WTC11 (cell line): Measurements from ENCODE around the gene CYSRT1. TPM values are rescaled to one million over a fixed set of nuclear protein-coding genes. Genes with fewer than 3 reads are reported as not detected.

Source experiments
- ATAC-seq: fragments of 200-7000 bp; cut with Tn5 transposase; 2 replicates; pipeline ENCODE4 v1.10.0; 2021; ENCODE audit warnings: mild to moderate bottlenecking, moderate library complexity
- CTCF ChIA-PET: fragments of 300-600 bp; sonication (Branson Sonifier 250); formaldehyde crosslinking; loops from one replicate; lab custom pipeline; 2021; ENCODE audit warnings: antibody characterized with exemption; lab: Charles Lee
- POLR2A ChIA-PET: fragments of 350-600 bp; sonication (Branson Sonifier 250); formaldehyde crosslinking; loops from one replicate; lab custom pipeline; 2021; ENCODE audit warnings: antibody characterized with exemption; lab: Charles Lee
- DNase-seq: peaks from one replicate; pipeline ENCODE4 v3.0.0; 2021; ENCODE audit warnings: low spot score
- H3K27ac Mint-ChIP-seq: 2 replicates; pipeline ENCODE4 v1.8.0; 2021; ENCODE audit warnings: mixed read lengths
- H3K27me3 Mint-ChIP-seq: 2 replicates; pipeline ENCODE4 v1.8.0; 2021; ENCODE audit warnings: low read depth, mild to moderate bottlenecking, moderate library complexity, mixed read lengths
- H3K36me3 Mint-ChIP-seq: 2 replicates; pipeline ENCODE4 v1.8.0; 2021; ENCODE audit warnings: mixed read lengths
- H3K4me1 Mint-ChIP-seq: 2 replicates; pipeline ENCODE4 v1.8.0; 2022; ENCODE audit warnings: mixed read lengths
- H3K4me3 Mint-ChIP-seq: 2 replicates; pipeline ENCODE4 v1.8.0; 2021; ENCODE audit warnings: mild to moderate bottlenecking, moderate library complexity, mixed read lengths
- H3K9me3 Mint-ChIP-seq: 2 replicates; pipeline ENCODE4 v1.8.0; 2021; ENCODE audit warnings: mixed read lengths
- ATF1 ChIP-seq: sonication (generic); formaldehyde crosslinking; IDR thresholded peaks from 2 replicates; pipeline ENCODE4 v1.8.1; 2023; ENCODE audit warnings: mild to moderate bottlenecking, moderate library complexity, missing genetic modification reagents
- CREM ChIP-seq: sonication (generic); formaldehyde crosslinking; IDR thresholded peaks from 2 replicates; pipeline ENCODE4 v1.8.1; 2022; ENCODE audit warnings: mild to moderate bottlenecking, missing genetic modification reagents, moderate library complexity
- ETV6 ChIP-seq: sonication (generic); formaldehyde crosslinking; IDR thresholded peaks from 2 replicates; pipeline ENCODE4 v1.8.1; 2022; ENCODE audit warnings: mild to moderate bottlenecking, missing genetic modification reagents
- FOXK1 ChIP-seq: sonication (generic); formaldehyde crosslinking; IDR thresholded peaks from 2 replicates; pipeline ENCODE4 v1.8.0; 2022; ENCODE audit warnings: mild to moderate bottlenecking, moderate library complexity, missing genetic modification reagents
- NFYB ChIP-seq: sonication (generic); formaldehyde crosslinking; conservative IDR thresholded peaks from 2 replicates; pipeline ENCODE4 v1.8.0; 2022; ENCODE audit warnings: low read depth, missing genetic modification reagents
- NR2C2 ChIP-seq: sonication (generic); formaldehyde crosslinking; IDR thresholded peaks from 2 replicates; pipeline ENCODE4 v1.8.0; 2022; ENCODE audit warnings: mild to moderate bottlenecking, missing genetic modification reagents
- RORB ChIP-seq: fragments of 250-450 bp; sonication (Bioruptor Pico); IDR thresholded peaks from 2 replicates; pipeline ENCODE4 v1.9.0; 2021; ENCODE audit warnings: mild to moderate bottlenecking
- TEAD1 ChIP-seq: sonication (generic); formaldehyde crosslinking; IDR thresholded peaks from 2 replicates; pipeline ENCODE4 v1.8.0; 2022; ENCODE audit warnings: mild to moderate bottlenecking, missing genetic modification reagents
- ZNF121 ChIP-seq: sonication (generic); formaldehyde crosslinking; IDR thresholded peaks from 2 replicates; pipeline ENCODE4 v1.8.0; 2023; ENCODE audit warnings: missing genetic modification reagents
- ZNF232 ChIP-seq: sonication (generic); formaldehyde crosslinking; IDR thresholded peaks from 2 replicates; pipeline ENCODE4 v1.8.0; 2022; ENCODE audit warnings: mild to moderate bottlenecking, missing genetic modification reagents
- ZNF263 ChIP-seq: sonication (generic); formaldehyde crosslinking; IDR thresholded peaks from 2 replicates; pipeline ENCODE4 v1.8.1; 2022; ENCODE audit warnings: low read depth, mild to moderate bottlenecking, moderate library complexity, missing genetic modification reagents
- total RNA-seq: library from RNA; stranded (reverse); gene quantifications from 3 replicates; pipeline ENCODE4 v1.2.3, GENCODE V29; 2021
- TF ChIP-seq, protein P1 (sequence below): fragments of 250-450 bp; sonication (Bioruptor Pico); IDR thresholded peaks from 2 replicates; pipeline ENCODE4 v1.9.0; 2021; ENCODE audit warnings: mild to moderate bottlenecking
- TF ChIP-seq, protein P2 (sequence below): sonication (generic); formaldehyde crosslinking; IDR thresholded peaks from 2 replicates; pipeline ENCODE4 v1.8.1; 2023; ENCODE audit warnings: mild to moderate bottlenecking, missing genetic modification reagents
- TF ChIP-seq, protein P3 (sequence below): sonication (generic); formaldehyde crosslinking; IDR thresholded peaks from 2 replicates; pipeline ENCODE4 v1.8.1; 2023; ENCODE audit warnings: mild to moderate bottlenecking, missing genetic modification reagents
- TF ChIP-seq, protein P4 (sequence below): sonication (generic); formaldehyde crosslinking; IDR thresholded peaks from 2 replicates; pipeline ENCODE4 v1.8.1; 2022; ENCODE audit warnings: low read depth, mild to moderate bottlenecking, moderate library complexity, missing genetic modification reagents, borderline replicate concordance
- TF ChIP-seq, protein P5 (sequence below): sonication (generic); formaldehyde crosslinking; IDR thresholded peaks from 2 replicates; pipeline ENCODE4 v1.8.0; 2022; ENCODE audit warnings: mild to moderate bottlenecking, missing genetic modification reagents
- TF ChIP-seq, protein P6 (sequence below): sonication (generic); formaldehyde crosslinking; IDR thresholded peaks from 2 replicates; pipeline ENCODE4 v1.8.1; 2023; ENCODE audit warnings: mild to moderate bottlenecking, moderate library complexity, missing genetic modification reagents
- TF ChIP-seq, protein P7 (sequence below): sonication (generic); formaldehyde crosslinking; conservative IDR thresholded peaks from 2 replicates; pipeline ENCODE4 v1.8.1; 2023; ENCODE audit warnings: mild to moderate bottlenecking, low read depth, missing genetic modification reagents, moderate library complexity

The CYSRT1 gene
- total RNA-seq, 1 experiment from 2014 or later: 3.5 TPM

DNA sequence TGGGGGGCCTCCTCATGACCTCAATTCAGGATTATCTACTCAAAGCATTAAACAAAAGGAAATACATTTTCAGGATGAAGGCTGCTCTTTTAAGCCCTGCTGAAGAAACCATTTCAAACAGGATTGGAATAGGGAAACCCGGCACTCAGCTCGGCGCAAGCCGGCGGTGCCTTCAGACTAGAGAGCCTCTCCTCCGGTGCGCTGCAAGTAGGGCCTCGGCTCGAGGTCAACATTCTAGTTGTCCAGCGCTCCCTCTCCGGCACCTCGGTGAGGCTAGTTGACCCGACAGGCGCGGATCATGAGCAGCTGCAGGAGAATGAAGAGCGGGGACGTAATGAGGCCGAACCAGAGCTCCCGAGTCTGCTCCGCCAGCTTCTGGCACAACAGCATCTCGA is 20.2 kb upstream of the CYSRT1 start:
- ChIA-PET POLR2A (interaction anchor here (1.4 kb wide), 1 partner anchor 16 kb away, joined by 4 read pairs; the partner anchor contains the start of gene SSNA1), CTCF (interaction anchor here (0.9 to 1.8 kb wide), 5 partner anchors 14 to 33 kb away, joined by 3 to 6 read pairs (median 3); partner anchors contain the start of gene SSNA1)
- no peak for ATAC-seq
- H3K4me3 Mint-ChIP-seq: peak overlapping the region; percentile 97
- H3K27ac Mint-ChIP-seq: peak overlapping the region; percentile 82
- H3K4me1 Mint-ChIP-seq: peaks cover 31% of the 10 kb centered on the region
- no peaks in the 10 kb centered on the region for H3K27me3 Mint-ChIP-seq
- H3K36me3 Mint-ChIP-seq: peaks cover 24% of the 10 kb centered on the region
- no peak for DNase-seq
- H3K9me3 Mint-ChIP-seq: no peaks in the 10 kb centered on the region
- TF ChIP-seq, protein P1, sequence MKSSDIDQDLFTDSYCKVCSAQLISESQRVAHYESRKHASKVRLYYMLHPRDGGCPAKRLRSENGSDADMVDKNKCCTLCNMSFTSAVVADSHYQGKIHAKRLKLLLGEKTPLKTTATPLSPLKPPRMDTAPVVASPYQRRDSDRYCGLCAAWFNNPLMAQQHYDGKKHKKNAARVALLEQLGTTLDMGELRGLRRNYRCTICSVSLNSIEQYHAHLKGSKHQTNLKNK (CRISPR knock-in tag): no peak
- TF ChIP-seq, protein P2, sequence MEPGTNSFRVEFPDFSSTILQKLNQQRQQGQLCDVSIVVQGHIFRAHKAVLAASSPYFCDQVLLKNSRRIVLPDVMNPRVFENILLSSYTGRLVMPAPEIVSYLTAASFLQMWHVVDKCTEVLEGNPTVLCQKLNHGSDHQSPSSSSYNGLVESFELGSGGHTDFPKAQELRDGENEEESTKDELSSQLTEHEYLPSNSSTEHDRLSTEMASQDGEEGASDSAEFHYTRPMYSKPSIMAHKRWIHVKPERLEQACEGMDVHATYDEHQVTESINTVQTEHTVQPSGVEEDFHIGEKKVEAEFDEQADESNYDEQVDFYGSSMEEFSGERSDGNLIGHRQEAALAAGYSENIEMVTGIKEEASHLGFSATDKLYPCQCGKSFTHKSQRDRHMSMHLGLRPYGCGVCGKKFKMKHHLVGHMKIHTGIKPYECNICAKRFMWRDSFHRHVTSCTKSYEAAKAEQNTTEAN (CRISPR knock-in tag): no peak
- TF ChIP-seq FOXK1 (CRISPR knock-in tag): no peak
- no peak for TF ChIP-seq ZNF232
- TF ChIP-seq ETV6 (CRISPR knock-in tag): no peak
- TF ChIP-seq, protein P3, sequence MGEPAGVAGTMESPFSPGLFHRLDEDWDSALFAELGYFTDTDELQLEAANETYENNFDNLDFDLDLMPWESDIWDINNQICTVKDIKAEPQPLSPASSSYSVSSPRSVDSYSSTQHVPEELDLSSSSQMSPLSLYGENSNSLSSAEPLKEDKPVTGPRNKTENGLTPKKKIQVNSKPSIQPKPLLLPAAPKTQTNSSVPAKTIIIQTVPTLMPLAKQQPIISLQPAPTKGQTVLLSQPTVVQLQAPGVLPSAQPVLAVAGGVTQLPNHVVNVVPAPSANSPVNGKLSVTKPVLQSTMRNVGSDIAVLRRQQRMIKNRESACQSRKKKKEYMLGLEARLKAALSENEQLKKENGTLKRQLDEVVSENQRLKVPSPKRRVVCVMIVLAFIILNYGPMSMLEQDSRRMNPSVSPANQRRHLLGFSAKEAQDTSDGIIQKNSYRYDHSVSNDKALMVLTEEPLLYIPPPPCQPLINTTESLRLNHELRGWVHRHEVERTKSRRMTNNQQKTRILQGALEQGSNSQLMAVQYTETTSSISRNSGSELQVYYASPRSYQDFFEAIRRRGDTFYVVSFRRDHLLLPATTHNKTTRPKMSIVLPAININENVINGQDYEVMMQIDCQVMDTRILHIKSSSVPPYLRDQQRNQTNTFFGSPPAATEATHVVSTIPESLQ (CRISPR knock-in tag): no peak
- no peak for TF ChIP-seq NFYB (CRISPR knock-in tag)

DNA sequence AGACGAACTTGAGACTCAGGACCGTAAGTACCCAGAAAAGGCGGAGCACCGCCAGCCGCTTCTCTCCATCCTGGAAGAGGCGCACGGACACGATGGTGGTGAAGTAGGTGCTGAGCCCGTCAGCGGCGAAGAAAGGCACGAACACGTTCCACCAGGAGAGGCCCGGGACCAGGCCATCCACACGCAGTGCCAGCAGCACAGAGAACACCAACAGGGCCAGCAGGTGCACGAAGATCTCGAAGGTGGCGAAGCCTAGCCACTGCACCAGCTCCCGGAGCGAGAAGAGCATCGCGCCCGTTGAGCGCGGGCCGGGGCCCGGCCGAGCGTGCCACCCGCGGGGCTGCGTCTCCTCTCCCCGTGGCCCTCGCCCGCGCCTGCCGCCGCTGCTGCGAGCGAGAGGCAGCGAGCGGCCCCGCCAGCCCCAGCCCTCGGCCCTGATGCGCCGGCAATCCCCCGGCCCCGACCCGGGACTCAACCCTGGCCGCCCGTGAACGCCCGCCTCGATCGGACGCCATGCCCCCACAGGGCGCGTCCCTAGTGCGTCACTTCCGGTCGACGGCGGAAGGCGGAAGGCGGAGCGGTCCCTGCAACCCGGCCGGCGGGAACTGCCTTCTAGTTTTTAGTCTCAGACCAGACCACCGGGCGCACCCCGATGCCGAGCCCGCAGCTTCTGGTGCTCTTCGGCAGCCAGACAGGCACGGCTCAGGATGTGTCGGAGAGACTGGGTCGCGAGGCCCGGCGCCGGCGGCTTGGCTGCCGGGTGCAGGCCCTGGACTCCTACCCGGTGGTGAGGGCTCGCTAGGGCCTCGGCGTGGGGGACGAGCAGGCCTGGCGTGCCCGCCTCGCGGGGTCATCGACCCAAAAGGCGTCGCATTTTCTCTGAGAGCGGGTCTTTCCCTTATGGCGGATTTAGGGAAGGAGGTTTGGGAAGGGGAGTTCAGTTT is 19.6 kb upstream of the CYSRT1 start, which contains the start of the genes NDOR1 and TMEM203:
Gene NDOR1 (plus strand): TSS at position 575 of the 944 bp plus-strand sequence. CDS start 78 bp downstream, at position 653.
Gene TMEM203 (minus strand): TSS at position 523 of the 944 bp plus-strand sequence. CDS start 234 bp downstream, at position 289.
- POLR2A ChIA-PET: interaction anchor here (1.4 kb wide), 1 partner anchor 17 kb away, joined by 4 read pairs; the partner anchor contains the start of gene SSNA1
- TF ChIP-seq CREM (CRISPR knock-in tag) (peak; percentile 99), ATF1 (CRISPR knock-in tag) (peak; percentile 75; the same call in 1 of the 2 replicates), RORB (no peak), TEAD1 (peak; percentile 73; the same call in 1 of the 2 replicates), NFYB (CRISPR knock-in tag) (no peak; the same call in 1 of the 2 replicates), ZNF263 (no peak), ZNF121 (CRISPR knock-in tag) (no peak), NR2C2 (CRISPR knock-in tag) (0 out of 2 replicates have a peak, but pooled peaks have one; percentile 8)
- TF ChIP-seq, protein P2 (CRISPR knock-in tag): peak; percentile 83; the same call in 1 of the 2 replicates
- TF ChIP-seq, protein P4, sequence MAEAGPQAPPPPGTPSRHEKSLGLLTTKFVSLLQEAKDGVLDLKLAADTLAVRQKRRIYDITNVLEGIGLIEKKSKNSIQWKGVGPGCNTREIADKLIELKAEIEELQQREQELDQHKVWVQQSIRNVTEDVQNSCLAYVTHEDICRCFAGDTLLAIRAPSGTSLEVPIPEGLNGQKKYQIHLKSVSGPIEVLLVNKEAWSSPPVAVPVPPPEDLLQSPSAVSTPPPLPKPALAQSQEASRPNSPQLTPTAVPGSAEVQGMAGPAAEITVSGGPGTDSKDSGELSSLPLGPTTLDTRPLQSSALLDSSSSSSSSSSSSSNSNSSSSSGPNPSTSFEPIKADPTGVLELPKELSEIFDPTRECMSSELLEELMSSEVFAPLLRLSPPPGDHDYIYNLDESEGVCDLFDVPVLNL (CRISPR knock-in tag): peak; percentile 72
- TF ChIP-seq, protein P5, sequence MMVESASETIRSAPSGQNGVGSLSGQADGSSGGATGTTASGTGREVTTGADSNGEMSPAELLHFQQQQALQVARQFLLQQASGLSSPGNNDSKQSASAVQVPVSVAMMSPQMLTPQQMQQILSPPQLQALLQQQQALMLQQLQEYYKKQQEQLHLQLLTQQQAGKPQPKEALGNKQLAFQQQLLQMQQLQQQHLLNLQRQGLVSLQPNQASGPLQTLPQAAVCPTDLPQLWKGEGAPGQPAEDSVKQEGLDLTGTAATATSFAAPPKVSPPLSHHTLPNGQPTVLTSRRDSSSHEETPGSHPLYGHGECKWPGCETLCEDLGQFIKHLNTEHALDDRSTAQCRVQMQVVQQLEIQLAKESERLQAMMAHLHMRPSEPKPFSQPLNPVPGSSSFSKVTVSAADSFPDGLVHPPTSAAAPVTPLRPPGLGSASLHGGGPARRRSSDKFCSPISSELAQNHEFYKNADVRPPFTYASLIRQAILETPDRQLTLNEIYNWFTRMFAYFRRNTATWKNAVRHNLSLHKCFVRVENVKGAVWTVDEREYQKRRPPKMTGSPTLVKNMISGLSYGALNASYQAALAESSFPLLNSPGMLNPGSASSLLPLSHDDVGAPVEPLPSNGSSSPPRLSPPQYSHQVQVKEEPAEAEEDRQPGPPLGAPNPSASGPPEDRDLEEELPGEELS (CRISPR knock-in tag): peak; percentile 16
- TF ChIP-seq, protein P6, sequence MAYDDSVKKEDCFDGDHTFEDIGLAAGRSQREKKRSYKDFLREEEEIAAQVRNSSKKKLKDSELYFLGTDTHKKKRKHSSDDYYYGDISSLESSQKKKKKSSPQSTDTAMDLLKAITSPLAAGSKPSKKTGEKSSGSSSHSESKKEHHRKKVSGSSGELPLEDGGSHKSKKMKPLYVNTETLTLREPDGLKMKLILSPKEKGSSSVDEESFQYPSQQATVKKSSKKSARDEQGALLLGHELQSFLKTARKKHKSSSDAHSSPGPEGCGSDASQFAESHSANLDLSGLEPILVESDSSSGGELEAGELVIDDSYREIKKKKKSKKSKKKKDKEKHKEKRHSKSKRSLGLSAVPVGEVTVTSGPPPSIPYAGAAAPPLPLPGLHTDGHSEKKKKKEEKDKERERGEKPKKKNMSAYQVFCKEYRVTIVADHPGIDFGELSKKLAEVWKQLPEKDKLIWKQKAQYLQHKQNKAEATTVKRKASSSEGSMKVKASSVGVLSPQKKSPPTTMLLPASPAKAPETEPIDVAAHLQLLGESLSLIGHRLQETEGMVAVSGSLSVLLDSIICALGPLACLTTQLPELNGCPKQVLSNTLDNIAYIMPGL: peak; percentile 64; the same call in 1 of the 2 replicates
- TF ChIP-seq, protein P7, sequence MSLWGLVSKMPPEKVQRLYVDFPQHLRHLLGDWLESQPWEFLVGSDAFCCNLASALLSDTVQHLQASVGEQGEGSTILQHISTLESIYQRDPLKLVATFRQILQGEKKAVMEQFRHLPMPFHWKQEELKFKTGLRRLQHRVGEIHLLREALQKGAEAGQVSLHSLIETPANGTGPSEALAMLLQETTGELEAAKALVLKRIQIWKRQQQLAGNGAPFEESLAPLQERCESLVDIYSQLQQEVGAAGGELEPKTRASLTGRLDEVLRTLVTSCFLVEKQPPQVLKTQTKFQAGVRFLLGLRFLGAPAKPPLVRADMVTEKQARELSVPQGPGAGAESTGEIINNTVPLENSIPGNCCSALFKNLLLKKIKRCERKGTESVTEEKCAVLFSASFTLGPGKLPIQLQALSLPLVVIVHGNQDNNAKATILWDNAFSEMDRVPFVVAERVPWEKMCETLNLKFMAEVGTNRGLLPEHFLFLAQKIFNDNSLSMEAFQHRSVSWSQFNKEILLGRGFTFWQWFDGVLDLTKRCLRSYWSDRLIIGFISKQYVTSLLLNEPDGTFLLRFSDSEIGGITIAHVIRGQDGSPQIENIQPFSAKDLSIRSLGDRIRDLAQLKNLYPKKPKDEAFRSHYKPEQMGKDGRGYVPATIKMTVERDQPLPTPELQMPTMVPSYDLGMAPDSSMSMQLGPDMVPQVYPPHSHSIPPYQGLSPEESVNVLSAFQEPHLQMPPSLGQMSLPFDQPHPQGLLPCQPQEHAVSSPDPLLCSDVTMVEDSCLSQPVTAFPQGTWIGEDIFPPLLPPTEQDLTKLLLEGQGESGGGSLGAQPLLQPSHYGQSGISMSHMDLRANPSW (CRISPR knock-in tag): no peak

More for the DNA sequence above, 19.6 kb upstream of the CYSRT1 start, which contains the start of the genes NDOR1 and TMEM203:
- peak; percentile 2; the same call in 1 of the 2 replicates for ATAC-seq
- Mint-ChIP-seq H3K9me3 (no peaks in the 10 kb centered on the region), H3K36me3 (peaks cover 24% of the 10 kb centered on the region), H3K4me1 (peaks cover 31% of the 10 kb centered on the region), H3K4me3 (peak within 1 kb of the TSS; percentile 97), H3K27me3 (no peaks in the 10 kb centered on the region), H3K27ac (peak within 1 kb of the TSS; percentile 82)
- CTCF ChIA-PET: interaction anchor here (0.9 to 1.8 kb wide), 4 partner anchors 15 to 32 kb away, joined by 3 to 6 read pairs (median 4); partner anchors contain the start of gene SSNA1
- DNase-seq: peak; percentile 95
